ENCODE data around the gene BAHCC1. TPM values are rescaled to one million over a fixed set of nuclear protein-coding genes. Genes with fewer than 3 reads are reported as not detected.

The BAHCC1 gene
- total and polyA plus RNA-seq, 9 of the 15 experiments (the other 6 are each of a cell fraction or from before 2014, with no cell fraction given), result 0.14 to 26.9 (median 5.0) TPM

GRCh38 chr17:81387100-81388090, 7.9 kb upstream of the BAHCC1 start (continued):
- no peak for TF ChIP-seq SFPQ (IDR thresholded peaks at IDR 0.05; ENCODE audit: low read depth, low read length)
- no peak for TF ChIP-seq NR2C2 (CRISPR knock-in tag; IDR thresholded peaks at IDR 0.05)
- TF ChIP-seq NR2C2 (tag; IDR thresholded peaks at IDR 0.05), result peak; percentile 28; the same call in 1 of the 2 replicates
- TF ChIP-seq ZNF785 (CRISPR knock-in tag; IDR thresholded peaks at IDR 0.05), result no peak
- 0 out of 2 replicates have a peak, but pooled peaks have one; percentile 21 for TF ChIP-seq ERF (CRISPR knock-in tag; IDR thresholded peaks at IDR 0.05)
- no peak for TF ChIP-seq NFRKB (IDR thresholded peaks at IDR 0.05; ENCODE audit: low read depth)
- TF ChIP-seq PATZ1 (CRISPR knock-in tag; IDR thresholded peaks at IDR 0.05; ENCODE audit: borderline replicate concordance), result no peak
- TF ChIP-seq ZNF280A (IDR thresholded peaks at IDR 0.05; ENCODE audit: low read depth, partially characterized antibody), result no peak
- no peak for TF ChIP-seq SIX5 (IDR thresholded peaks at IDR 0.05; ENCODE audit: borderline replicate concordance in 1 of 2, insufficient read depth in 1 of 2, low read depth in 1 of 2, low read length in 2 of 2)
- TF ChIP-seq TCF7 (IDR thresholded peaks at IDR 0.05; ENCODE audit: borderline replicate concordance), result no peak
- peak; percentile 79 for TF ChIP-seq POLR2G (IDR thresholded peaks at IDR 0.05; ENCODE audit: low read depth, low read length)
- no peak for TF ChIP-seq MXI1 (IDR thresholded peaks at IDR 0.05; ENCODE audit: low read depth, low read length)
- no peak; the same call in 1 of the 2 replicates for TF ChIP-seq ARID1B (IDR thresholded peaks at IDR 0.05)
- TF ChIP-seq PHF21A (IDR thresholded peaks at IDR 0.05; ENCODE audit: borderline replicate concordance, low read depth), result no peak
- no peak for TF ChIP-seq HDAC8 (tag; IDR thresholded peaks at IDR 0.05)
- no peak for TF ChIP-seq HDAC3 (IDR thresholded peaks at IDR 0.05; ENCODE audit: borderline replicate concordance, partially characterized antibody)
- TF ChIP-seq NCOA2 (IDR thresholded peaks at IDR 0.05; ENCODE audit: partially characterized antibody in 2 of 2), result no peak
- 0 out of 2 replicates have a peak, but pooled peaks have one; percentile 36 for TF ChIP-seq HDAC2 (IDR thresholded peaks at IDR 0.05)
- TF ChIP-seq HOXB6 (CRISPR knock-in tag; IDR thresholded peaks at IDR 0.05; ENCODE audit: borderline replicate concordance), result no peak
- peak; percentile 61; the same call in 1 of the 2 replicates for TF ChIP-seq MAX (CRISPR knock-in tag; IDR thresholded peaks at IDR 0.05)
